Activated CD4-positive, CD25-positive, alpha-beta regulatory T cell (primary cell): ENCODE results near the gene IL17D.
A peak's percentile ranks its signal among the peaks of the same experiment; 100 is the strongest.

ENCODE experiments used
- DNase-seq, 4 experiments: peaks; one replicate each; lab custom pipeline; 2025; lab: John Stamatoyannopoulos, UW

The IL17D gene

GRCh38 chr13:20691616-20692015 is 11.9 kb upstream of the IL17D start:
- DNase-seq = no peak

GRCh38 chr13:20696073-20696472 is 7.4 kb upstream of the IL17D start:
- no peak for DNase-seq

- no peak for DNase-seq
Measured at GRCh38 chr13:20699715-20700114, 3.8 kb upstream of the IL17D start.

- DNase-seq = no peak
Measured at GRCh38 chr13:20700288-20700687, 3.2 kb upstream of the IL17D start.

- no peak for DNase-seq
Measured at GRCh38 chr13:20701461-20701860, 2.0 kb upstream of the IL17D start.

GRCh38 chr13:20702530-20702914 is 977 bp upstream of the IL17D start:
- no peak for DNase-seq

GRCh38 chr13:20703780-20704458 is 420 bp downstream of the IL17D start:
- peak; percentile 52 to 64 (median 60) for DNase-seq

GRCh38 chr13:20704459-20705069 is 1.1 kb downstream of the IL17D start:
- no peak for DNase-seq

GRCh38 chr13:20706661-20707060 is 3.2 kb downstream of the IL17D start:
- DNase-seq = no peak

GRCh38 chr13:20708216-20708615 is 4.7 kb downstream of the IL17D start:
- no peak for DNase-seq

- DNase-seq = no peak
Measured at GRCh38 chr13:20709369-20709768, 5.9 kb downstream of the IL17D start.

- no peak for DNase-seq
Measured at GRCh38 chr13:20709782-20710181, 6.3 kb downstream of the IL17D start.

GRCh38 chr13:20711301-20712044 is 8.0 kb downstream of the IL17D start:
- no peak for DNase-seq

- DNase-seq = no peak
Measured at GRCh38 chr13:20713014-20713376, 9.5 kb downstream of the IL17D start.

GRCh38 chr13:20713751-20714150 is 10.3 kb downstream of the IL17D start:
- DNase-seq = no peak

GRCh38 chr13:20714161-20714560 is 10.7 kb downstream of the IL17D start:
- no peak for DNase-seq

GRCh38 chr13:20714563-20715329 is 11.2 kb downstream of the IL17D start:
- DNase-seq = no peak

- DNase-seq = no peak
Measured at GRCh38 chr13:20715330-20715712, 11.8 kb downstream of the IL17D start.

GRCh38 chr13:20716951-20717350 is 13.5 kb downstream of the IL17D start:
- no peak for DNase-seq

- no peak for DNase-seq
Measured at GRCh38 chr13:20717581-20718542, 14.4 kb downstream of the IL17D start.

- no peak for DNase-seq
Measured at GRCh38 chr13:20718958-20719566, 15.6 kb downstream of the IL17D start.
